Transverse colon (tissue), 4 donors: ENCODE measurements around the gene CPNE8. TPM values are rescaled to one million over a fixed set of nuclear protein-coding genes. Genes with fewer than 3 reads are reported as not detected.
A peak's percentile ranks its signal among the peaks of the same experiment; 100 is the strongest.

Experiments
- DNase-seq: peaks from one replicate; pipeline ENCODE4 v3.0.0-alpha.2; 2019
- H3K27ac ChIP-seq, 4 donors: fragments of 200-600 bp; sonication (generic); 2 replicates each; pipeline ENCODE4 v1.5.1; 2016 to 2018; ENCODE audit warnings: inconsistent platforms in 4 of 4
- H3K27me3 ChIP-seq: fragments of 200-600 bp; sonication (generic); 2 replicates; pipeline ENCODE4 v1.5.1; 2017; ENCODE audit warnings: inconsistent platforms
- H3K36me3 ChIP-seq, 4 donors: fragments of 200-600 bp; sonication (generic); 2 replicates each; pipeline ENCODE4 v1.5.1; 2017 to 2019; ENCODE audit warnings: inconsistent platforms in 4 of 4
- H3K4me1 ChIP-seq, 4 donors: fragments of 200-600 bp; sonication (generic); 2 replicates each; pipeline ENCODE4 v1.5.1; 2017 to 2020; ENCODE audit warnings: inconsistent platforms in 4 of 4
- H3K4me3 ChIP-seq, 4 donors: fragments of 200-600 bp; sonication (generic); 1 replicate in 1 of 4; 2 replicates in 3 of 4; pipeline versions ENCODE4 v1.5.1 to v1.6.1; 2017 to 2019; ENCODE audit warnings: inconsistent platforms in 4 of 4
- H3K9me3 ChIP-seq, 2 donors: fragments of 200-600 bp; sonication (generic); 2 replicates each; pipeline ENCODE4 v1.5.1; 2017 to 2019; ENCODE audit warnings: inconsistent platforms in 2 of 2
- CTCF ChIP-seq, 5 experiments: fragments of 200-600 bp in 3 of 5; fragments of 450-650 bp in 2 of 5; sonication (generic) in 3 of 5; IDR thresholded peaks; 1 replicate in 2 of 5; 2 replicates in 3 of 5; pipeline ENCODE4 v1.5.1; 2016 to 2017; ENCODE audit warnings: antibody characterized with exemption in 5 of 5, inconsistent platforms in 3 of 5, mild to moderate bottlenecking in 2 of 5, moderate library complexity in 1 of 5
- EP300 ChIP-seq: sonication (generic); formaldehyde crosslinking; IDR thresholded peaks from one replicate; pipeline ENCODE4 v1.6.1; 2017; ENCODE audit warnings: antibody characterized with exemption, low read depth
- POLR2A ChIP-seq: fragments of 450-650 bp; IDR thresholded peaks from one replicate; pipeline ENCODE4 v1.6.1; 2016; ENCODE audit warnings: antibody characterized with exemption, mild to moderate bottlenecking, moderate library complexity
- POLR2AphosphoS5 ChIP-seq, 3 donors: sonication (generic); formaldehyde crosslinking; IDR thresholded peaks; one replicate each; pipeline ENCODE4 v1.6.1; 2016; ENCODE audit warnings: antibody characterized with exemption in 3 of 3
- WGBS, 2 donors: methylation state at CpG; one replicate each; pipeline ENCODE4 v1.1.5; 2018; ENCODE audit warnings: low coverage in 1 of 2; 5-methylcytosine and 5-hydroxymethylcytosine counted together
- in situ Hi-C, 4 donors: fragments of 200-750 bp; cut with MboI; loops; one replicate each; pipeline versions ENCODE4 v1.15.0 to v1.15.1; 2017; ENCODE audit warnings: low sequenced_read_pairs in 3 of 4, low pct_ligation_motif_present in 1 of 4, low pct_unique_long_range_greater_than_20kb in 1 of 4
- intact Hi-C: fragments of 100-400 bp; cut with DNase I; formaldehyde crosslinking; loops from one replicate; pipeline ENCODE4 v1.15.1; 2023; ENCODE audit warnings: low total_unique reads
- total RNA-seq, 4 donors: library from RNA; depleted of rRNA; stranded (reverse); fragments of >200 nt; gene quantifications; one replicate each; pipeline ENCODE4 v1.1.0, GENCODE V29; 2016

CPNE8 gene
- total RNA-seq, 4 donors from 2014 or later, result 5.4 to 33.3 (median 24.8) TPM

DNA sequence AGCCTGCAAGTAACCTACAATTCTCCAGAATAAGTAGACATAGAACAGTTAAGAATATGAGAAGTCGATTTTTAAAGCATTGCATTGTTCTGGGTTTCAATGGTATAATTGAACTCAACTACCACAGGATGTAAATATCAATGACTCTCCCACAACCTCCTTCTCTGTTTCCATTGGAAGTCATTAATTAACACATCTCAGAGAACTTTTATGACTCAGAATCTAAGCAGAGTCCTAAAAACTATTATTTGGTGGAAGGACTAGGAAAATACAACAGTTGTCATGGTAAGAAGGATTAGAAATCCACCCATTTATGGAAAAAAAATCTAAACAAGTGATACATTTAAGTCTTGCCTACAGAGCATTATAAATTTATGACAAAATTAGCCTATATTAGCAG is 21.1 kb upstream of the CPNE8 start:
- in situ Hi-C loops, result loop anchor here in 3 of 4 donors (10.0 to 25.0 kb wide), 3 partner anchors 161 to 589 kb away; no protein-coding TSS in a partner anchor
- intact Hi-C loops, result no loop called here

DNA sequence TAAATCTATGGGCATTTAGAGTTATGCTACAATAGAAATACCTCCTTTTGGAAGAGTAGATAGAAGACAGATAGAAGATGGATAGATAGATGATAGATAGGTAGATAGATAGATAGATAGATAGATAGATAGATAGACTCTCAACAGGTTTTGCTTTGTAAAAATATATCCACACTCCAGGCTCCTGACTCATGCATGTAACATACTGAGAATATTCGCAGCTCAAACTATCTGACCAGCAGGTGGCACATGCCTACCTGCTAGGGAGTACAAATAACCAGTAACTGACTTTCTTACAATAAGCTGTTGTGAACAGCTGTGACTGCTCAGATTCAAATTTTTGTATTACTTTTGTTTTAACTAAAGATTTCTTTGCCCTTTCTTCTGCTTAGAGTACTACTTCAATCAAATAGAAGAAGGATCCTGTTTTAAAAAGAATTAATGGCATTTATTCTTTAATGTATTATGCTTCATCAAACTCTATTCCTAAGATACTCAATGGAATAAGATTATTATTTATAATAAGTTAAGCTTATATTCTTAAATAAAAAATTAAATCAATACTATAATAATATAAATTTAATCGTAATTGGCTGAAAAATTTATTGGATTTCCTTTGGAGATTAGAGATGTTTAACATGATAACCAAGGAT is 15.8 kb upstream of the CPNE8 start:
- no peaks in the 10 kb centered on the region for H3K4me1 ChIP-seq
- 15 to 16% methylated on average over 2 of the region's 2 CpGs for WGBS, 2 donors
- intact Hi-C loops (no loop called here), in situ Hi-C loops (loop anchor here (10.0 to 25.0 kb wide), 6 partner anchors 184 to 609 kb away; partner anchors contain the start of gene ALG10B (in 1 of the 4))
- TF ChIP-seq CTCF (IDR thresholded peaks at IDR 0.05) (peak; percentile 46 to 61 (median 54)), POLR2AphosphoS5 (IDR thresholded peaks at IDR 0.05) (no peak)
- no peak overlapping the region for H3K4me3 ChIP-seq
- no peaks in the 10 kb centered on the region for H3K36me3 ChIP-seq
- no peaks in the 10 kb centered on the region for H3K9me3 ChIP-seq
- H3K27me3 ChIP-seq, result no peaks in the 10 kb centered on the region
- peak; percentile 56 for DNase-seq
- H3K27ac ChIP-seq, result no peak overlapping the region

More for the DNA sequence above, 21.1 kb upstream of the CPNE8 start:
- 50 to 57% methylated on average over 1 of the region's 1 CpG for WGBS, 2 donors
- no peaks in the 10 kb centered on the region for H3K27me3 ChIP-seq
- DNase-seq, result no peak
- H3K4me3 ChIP-seq, result no peak overlapping the region
- no peaks in the 10 kb centered on the region for H3K4me1 ChIP-seq
- no peak for TF ChIP-seq POLR2A
- no peak for TF ChIP-seq EP300
- TF ChIP-seq CTCF (IDR thresholded peaks at IDR 0.05), result no peak
- no peak for TF ChIP-seq POLR2AphosphoS5 (IDR thresholded peaks at IDR 0.05)
- H3K27ac ChIP-seq, result no peak overlapping the region
- no peaks in the 10 kb centered on the region for H3K9me3 ChIP-seq
- H3K36me3 ChIP-seq, result no peaks in the 10 kb centered on the region

DNA sequence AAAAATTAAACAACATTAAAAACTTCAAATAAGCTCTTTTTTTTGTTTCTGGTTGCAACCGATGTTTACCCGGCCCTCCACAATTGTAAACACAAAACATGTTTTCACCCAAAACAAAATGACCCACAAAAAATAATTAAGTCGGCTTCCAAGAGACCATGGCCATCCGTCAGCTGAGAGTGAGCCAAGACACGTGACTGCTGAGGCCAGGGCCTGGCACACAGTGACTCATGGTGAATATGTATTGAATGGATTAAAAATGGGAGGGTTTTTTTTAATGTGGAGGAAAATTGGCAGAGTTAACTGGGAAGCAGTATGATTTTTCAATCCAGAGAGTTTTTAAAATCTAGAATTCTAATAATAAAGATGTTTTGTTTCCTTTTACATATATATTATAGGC is 13.8 kb upstream of the CPNE8 start:
- H3K36me3 ChIP-seq, result no peaks in the 10 kb centered on the region
- DNase-seq, result no peak
- no peaks in the 10 kb centered on the region for H3K27me3 ChIP-seq
- H3K4me3 ChIP-seq, result no peak overlapping the region
- 71 to 75% methylated on average over 5 of the region's 5 CpGs for WGBS, 2 donors
- H3K27ac ChIP-seq, result no peak overlapping the region
- intact Hi-C loops, result no loop called here
- H3K9me3 ChIP-seq, result no peaks in the 10 kb centered on the region
- H3K4me1 ChIP-seq, result no peaks in the 10 kb centered on the region
- in situ Hi-C loops, result loop anchor here in 3 of 4 donors (25.0 kb wide), 5 partner anchors 232 to 607 kb away; partner anchors contain the start of gene ALG10B (in 1 of the 3)
- TF ChIP-seq POLR2A (no peak), POLR2AphosphoS5 (IDR thresholded peaks at IDR 0.05) (no peak), EP300 (no peak), CTCF (IDR thresholded peaks at IDR 0.05) (no peak)

DNA sequence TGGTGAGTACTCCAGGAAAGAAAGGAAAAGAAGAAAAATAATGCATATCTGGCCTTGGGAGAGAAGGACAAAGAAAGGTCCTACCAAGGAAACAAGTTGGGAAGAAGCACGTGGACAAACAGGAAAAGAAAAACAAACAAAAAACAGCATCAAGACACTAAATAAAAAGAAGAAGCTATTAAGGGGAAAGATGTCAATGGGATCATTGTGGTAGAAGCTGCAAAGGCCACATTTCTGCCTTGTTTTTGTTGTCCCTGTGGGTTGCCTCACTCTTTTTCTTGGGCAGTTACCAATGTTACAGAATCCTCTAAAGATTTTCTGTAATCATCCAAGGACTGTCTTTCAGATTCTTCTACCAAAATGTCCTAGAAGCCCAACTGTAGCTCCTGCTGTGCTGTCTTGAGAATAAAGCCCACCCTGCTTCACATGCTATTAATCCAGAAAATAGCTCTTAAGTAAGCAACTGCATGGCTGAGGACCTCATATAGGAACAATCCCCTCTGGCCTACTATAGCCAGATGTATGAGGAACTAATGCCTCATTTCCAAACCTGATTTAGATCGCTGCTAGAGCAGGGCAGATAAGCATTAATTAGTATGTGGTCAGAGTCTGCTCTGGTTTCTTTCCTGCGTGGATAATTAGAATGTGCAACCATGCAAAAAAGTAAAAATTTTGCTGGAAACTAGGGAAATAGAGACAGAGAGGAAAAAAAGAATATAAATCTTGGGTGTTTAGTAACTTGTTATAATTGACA is 10.2 kb upstream of the CPNE8 start:
- WGBS, 2 donors, result 71 to 74% methylated on average over 3 of the region's 3 CpGs
- in situ Hi-C loops, result loop anchor here in 3 of 4 donors (25.0 kb wide), 5 partner anchors 228 to 603 kb away; partner anchors contain the start of gene ALG10B (in 1 of the 3)

More for the DNA sequence above, 10.2 kb upstream of the CPNE8 start:
- Histone ChIP-seq H3K36me3 (no peaks in the 10 kb centered on the region), H3K27me3 (no peaks in the 10 kb centered on the region), H3K4me3 (no peak overlapping the region), H3K9me3 (no peaks in the 10 kb centered on the region), H3K27ac (no peak overlapping the region), H3K4me1 (no peaks in the 10 kb centered on the region)
- no peak for DNase-seq
- TF ChIP-seq CTCF (IDR thresholded peaks at IDR 0.05), result no peak
- no peak for TF ChIP-seq POLR2AphosphoS5 (IDR thresholded peaks at IDR 0.05)
- TF ChIP-seq POLR2A, result no peak
- no peak for TF ChIP-seq EP300
- intact Hi-C loops, result no loop called here
